ENCODE measurements around the gene SPHKAP.

SPHKAP gene

DNA sequence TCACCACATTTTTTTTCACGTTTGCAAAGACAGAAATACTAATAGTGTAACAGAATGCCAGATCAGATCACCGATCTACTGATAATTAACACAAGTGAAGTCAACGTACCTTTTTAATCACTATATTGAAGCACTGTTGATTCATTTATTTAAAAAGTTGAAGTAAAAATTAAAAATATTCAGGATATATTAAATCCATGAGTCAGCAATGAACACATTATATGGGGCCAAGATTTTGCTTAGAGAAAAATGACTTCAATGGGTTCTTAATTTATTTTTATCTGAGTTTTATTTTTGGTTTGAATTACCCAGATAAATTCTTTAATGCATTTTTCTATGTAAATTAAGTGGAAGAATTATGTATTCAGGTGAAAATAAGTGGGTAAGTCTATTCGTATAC, 14.2 kb downstream of the SPHKAP start:
- Histone ChIP-seq H3K36me3 (ENCODE audit: control insufficient read depth in 4 of 4, insufficient read depth in 4 of 4, low read length in 3 of 4) (no peaks in the 10 kb centered on the region), H3K27ac (ENCODE audit: insufficient read depth in 1 of 2, low read depth in 1 of 2, low read length in 2 of 2, poor library complexity in 1 of 2, severe bottlenecking in 2 of 2) (no peak overlapping the region), H3K9me3 (ENCODE audit: control extremely low read depth in 1 of 5, control insufficient read depth in 4 of 5, insufficient read depth in 2 of 5, low read depth in 1 of 5, low read length in 4 of 5) (no peaks in the 10 kb centered on the region), H3K27me3 (replicated peaks in 2 of 5; ENCODE audit: control insufficient read depth in 4 of 5, insufficient read depth in 5 of 5, low read length in 4 of 5) (no peaks in the 10 kb centered on the region), H3K4me1 (ENCODE audit: control extremely low read depth in 1 of 4, control insufficient read depth in 4 of 4, insufficient read depth in 4 of 4, low read length in 3 of 4) (no peaks in the 10 kb centered on the region), H3K4me3 (ENCODE audit: control insufficient read depth in 1 of 7, extremely low read depth in 1 of 7, insufficient read depth in 4 of 7, low read depth in 2 of 7, low read length in 6 of 7) (no peak overlapping the region)
- no peak for DNase-seq
- 80% methylated on average over 1 of the region's 4 CpGs for WGBS (ENCODE audit: insufficient coverage)
- POLR2A ChIA-PET: no interaction called here
- CTCF ChIA-PET: no interaction called here

DNA sequence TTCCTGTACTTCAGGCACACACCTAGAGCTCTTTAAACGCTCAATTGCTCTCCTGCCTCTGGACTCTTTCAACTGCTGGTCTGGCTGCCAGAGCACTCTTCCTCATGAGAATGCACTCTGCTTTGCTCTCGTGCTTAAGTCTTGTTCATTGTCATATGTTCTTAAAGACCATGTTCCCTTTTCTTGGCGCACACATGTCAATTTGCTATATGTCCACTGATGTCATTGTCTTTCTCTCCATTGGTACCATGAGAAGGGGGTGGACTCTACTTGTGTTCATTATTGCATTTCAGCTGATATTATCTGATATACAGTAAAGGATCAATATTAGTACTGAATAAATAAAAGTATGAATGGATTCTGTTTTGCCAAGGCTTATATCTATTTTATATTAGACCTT, 16.8 kb downstream of the SPHKAP start:
- no peak for DNase-seq
- Histone ChIP-seq H3K9me3 (ENCODE audit: control extremely low read depth in 1 of 5, control insufficient read depth in 4 of 5, insufficient read depth in 2 of 5, low read depth in 1 of 5, low read length in 4 of 5) (no peaks in the 10 kb centered on the region), H3K27ac (ENCODE audit: insufficient read depth in 1 of 2, low read depth in 1 of 2, low read length in 2 of 2, poor library complexity in 1 of 2, severe bottlenecking in 2 of 2) (no peak overlapping the region), H3K27me3 (replicated peaks in 2 of 5; ENCODE audit: control insufficient read depth in 4 of 5, insufficient read depth in 5 of 5, low read length in 4 of 5) (no peaks in the 10 kb centered on the region), H3K36me3 (ENCODE audit: control insufficient read depth in 4 of 4, insufficient read depth in 4 of 4, low read length in 3 of 4) (no peaks in the 10 kb centered on the region), H3K4me3 (ENCODE audit: control insufficient read depth in 1 of 7, extremely low read depth in 1 of 7, insufficient read depth in 4 of 7, low read depth in 2 of 7, low read length in 6 of 7) (no peak overlapping the region), H3K4me1 (ENCODE audit: control extremely low read depth in 1 of 4, control insufficient read depth in 4 of 4, insufficient read depth in 4 of 4, low read length in 3 of 4) (no peaks in the 10 kb centered on the region)
- WGBS (ENCODE audit: insufficient coverage): 76% methylated on average over 2 of the region's 3 CpGs
- CTCF ChIA-PET: no interaction called here
- POLR2A ChIA-PET: no interaction called here

DNA sequence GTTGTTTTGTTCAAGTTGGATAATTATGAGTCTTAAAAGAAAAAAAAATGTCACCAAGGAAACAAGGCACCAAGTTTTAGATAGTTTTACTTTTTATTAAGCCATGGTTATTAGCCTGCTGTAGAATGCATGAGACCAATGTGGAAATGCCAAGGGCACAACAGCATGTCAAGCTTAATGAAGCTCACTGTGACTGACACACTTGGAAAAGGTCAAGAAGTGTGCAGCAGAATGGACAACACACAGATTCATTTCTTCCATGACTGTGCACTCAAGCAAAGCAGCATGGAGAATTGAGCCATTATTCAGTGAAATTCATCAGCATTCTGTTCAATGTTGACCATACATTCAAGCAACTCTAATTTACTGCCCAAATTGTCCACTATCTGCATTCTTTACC, 23.6 kb downstream of the SPHKAP start:
- POLR2A ChIA-PET: no interaction called here
- H3K36me3 ChIP-seq (ENCODE audit: control insufficient read depth in 4 of 4, insufficient read depth in 4 of 4, low read length in 3 of 4): no peaks in the 10 kb centered on the region
- no peak for DNase-seq
- H3K27me3 ChIP-seq (replicated peaks in 2 of 5; ENCODE audit: control insufficient read depth in 4 of 5, insufficient read depth in 5 of 5, low read length in 4 of 5): no peaks in the 10 kb centered on the region
- H3K9me3 ChIP-seq (ENCODE audit: control extremely low read depth in 1 of 5, control insufficient read depth in 4 of 5, insufficient read depth in 2 of 5, low read depth in 1 of 5, low read length in 4 of 5): peaks cover 0 to 2% (median 0%) of the 10 kb centered on the region in 5 experiments
- CTCF ChIA-PET: no interaction called here
- no peaks in the 10 kb centered on the region for H3K4me1 ChIP-seq (ENCODE audit: control extremely low read depth in 1 of 4, control insufficient read depth in 4 of 4, insufficient read depth in 4 of 4, low read length in 3 of 4)
- no peak overlapping the region for H3K27ac ChIP-seq (ENCODE audit: insufficient read depth in 1 of 2, low read depth in 1 of 2, low read length in 2 of 2, poor library complexity in 1 of 2, severe bottlenecking in 2 of 2)
- no peak overlapping the region for H3K4me3 ChIP-seq (ENCODE audit: control insufficient read depth in 1 of 7, extremely low read depth in 1 of 7, insufficient read depth in 4 of 7, low read depth in 2 of 7, low read length in 6 of 7)

DNA sequence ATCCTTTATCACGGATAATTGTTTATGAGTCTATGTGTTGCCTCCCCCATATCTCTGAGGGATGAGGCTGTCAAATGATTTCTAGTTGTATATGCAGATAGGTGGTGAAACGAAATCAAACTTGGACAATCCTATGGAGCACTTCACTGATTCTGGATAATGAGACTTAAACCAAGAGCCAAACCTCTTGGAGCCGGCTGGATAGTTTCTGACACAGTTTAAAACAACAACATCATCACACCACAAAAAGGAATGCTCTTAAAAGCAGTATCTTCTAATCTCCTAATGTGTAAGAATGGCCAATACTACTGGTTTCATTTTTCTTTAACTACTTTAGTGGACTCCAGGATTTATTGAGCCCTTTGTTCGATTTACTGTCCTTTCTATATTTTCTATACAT, 36.5 kb downstream of the SPHKAP start:
- H3K27me3 ChIP-seq (replicated peaks in 2 of 5; ENCODE audit: control insufficient read depth in 4 of 5, insufficient read depth in 5 of 5, low read length in 4 of 5): no peaks in the 10 kb centered on the region
- H3K36me3 ChIP-seq (ENCODE audit: control insufficient read depth in 4 of 4, insufficient read depth in 4 of 4, low read length in 3 of 4): no peaks in the 10 kb centered on the region
- no peak for DNase-seq
- CTCF ChIA-PET: no interaction called here
- WGBS (ENCODE audit: insufficient coverage): 86% methylated on average over 1 of the region's 4 CpGs
- H3K9me3 ChIP-seq (ENCODE audit: control extremely low read depth in 1 of 5, control insufficient read depth in 4 of 5, insufficient read depth in 2 of 5, low read depth in 1 of 5, low read length in 4 of 5): no peaks in the 10 kb centered on the region
- H3K4me3 ChIP-seq (ENCODE audit: control insufficient read depth in 1 of 7, extremely low read depth in 1 of 7, insufficient read depth in 4 of 7, low read depth in 2 of 7, low read length in 6 of 7): no peak overlapping the region
- no peak overlapping the region for H3K27ac ChIP-seq (ENCODE audit: insufficient read depth in 1 of 2, low read depth in 1 of 2, low read length in 2 of 2, poor library complexity in 1 of 2, severe bottlenecking in 2 of 2)
- H3K4me1 ChIP-seq (ENCODE audit: control extremely low read depth in 1 of 4, control insufficient read depth in 4 of 4, insufficient read depth in 4 of 4, low read length in 3 of 4): no peaks in the 10 kb centered on the region
- POLR2A ChIA-PET: no interaction called here

DNA sequence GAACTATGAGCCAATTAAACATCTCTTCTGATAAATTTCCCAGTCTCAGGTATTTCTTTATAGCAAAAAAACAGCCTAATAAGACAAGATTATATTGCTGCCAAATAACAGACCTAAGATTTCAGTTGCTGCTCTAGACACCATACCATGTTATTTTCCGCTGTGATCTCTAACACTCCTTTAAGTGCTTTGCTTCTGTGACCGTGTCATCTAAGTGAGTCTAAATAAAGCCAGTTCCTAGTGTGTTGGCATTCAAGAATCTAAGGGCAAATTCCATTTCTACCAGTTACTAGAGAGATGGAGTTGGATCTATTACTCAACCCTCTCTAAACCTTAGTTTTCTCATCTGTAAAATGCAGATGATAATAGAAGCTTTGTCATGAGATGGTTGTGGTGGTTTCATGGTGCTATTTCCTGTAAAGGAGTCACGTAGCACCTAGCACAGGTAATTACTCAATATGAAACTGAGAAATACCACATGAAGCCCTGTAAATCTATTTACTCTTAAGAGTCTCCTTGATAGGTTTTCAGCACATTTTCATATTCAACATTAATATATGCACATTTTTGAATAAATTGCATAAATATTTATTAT, 40.5 kb downstream of the SPHKAP start:
- H3K4me1 ChIP-seq (ENCODE audit: control extremely low read depth in 1 of 4, control insufficient read depth in 4 of 4, insufficient read depth in 4 of 4, low read length in 3 of 4): no peaks in the 10 kb centered on the region
- H3K27ac ChIP-seq (ENCODE audit: insufficient read depth in 1 of 2, low read depth in 1 of 2, low read length in 2 of 2, poor library complexity in 1 of 2, severe bottlenecking in 2 of 2): no peak overlapping the region
- 95% methylated on average over 2 of the region's 3 CpGs for WGBS (ENCODE audit: insufficient coverage)
- H3K36me3 ChIP-seq (ENCODE audit: control insufficient read depth in 4 of 4, insufficient read depth in 4 of 4, low read length in 3 of 4): no peaks in the 10 kb centered on the region
- no peak overlapping the region for H3K4me3 ChIP-seq (ENCODE audit: control insufficient read depth in 1 of 7, extremely low read depth in 1 of 7, insufficient read depth in 4 of 7, low read depth in 2 of 7, low read length in 6 of 7)
- DNase-seq: no peak
- H3K27me3 ChIP-seq (replicated peaks in 2 of 5; ENCODE audit: control insufficient read depth in 4 of 5, insufficient read depth in 5 of 5, low read length in 4 of 5): no peaks in the 10 kb centered on the region
- H3K9me3 ChIP-seq (ENCODE audit: control extremely low read depth in 1 of 5, control insufficient read depth in 4 of 5, insufficient read depth in 2 of 5, low read depth in 1 of 5, low read length in 4 of 5): no peaks in the 10 kb centered on the region
- ChIA-PET POLR2A (no interaction called here), CTCF (no interaction called here)

DNA sequence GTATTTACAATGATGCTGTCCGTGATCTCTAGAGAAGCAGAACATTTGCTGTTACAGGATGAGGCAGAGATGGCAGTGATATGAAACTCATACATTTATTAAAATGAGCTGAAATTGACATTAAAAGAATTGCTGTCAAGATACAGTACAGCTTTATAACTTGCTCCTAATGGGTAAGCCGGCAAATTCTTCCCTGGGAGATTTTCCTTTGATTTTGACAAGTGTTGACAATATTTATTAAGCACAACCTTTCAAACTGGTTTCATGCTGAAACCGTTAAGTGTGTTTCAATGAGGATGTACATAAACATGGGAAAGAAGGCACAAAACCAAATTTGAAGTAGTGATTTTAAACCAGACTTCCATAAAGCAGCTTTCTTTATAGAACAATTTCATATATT, 45.5 kb downstream of the SPHKAP start:
- no CpG with 5 or more reads among the region's 3 CpGs for WGBS (ENCODE audit: insufficient coverage)
- no peak for DNase-seq
- H3K27ac ChIP-seq (ENCODE audit: insufficient read depth in 1 of 2, low read depth in 1 of 2, low read length in 2 of 2, poor library complexity in 1 of 2, severe bottlenecking in 2 of 2): no peak overlapping the region
- no peaks in the 10 kb centered on the region for H3K36me3 ChIP-seq (ENCODE audit: control insufficient read depth in 4 of 4, insufficient read depth in 4 of 4, low read length in 3 of 4)
- no peak overlapping the region for H3K4me3 ChIP-seq (ENCODE audit: control insufficient read depth in 1 of 7, extremely low read depth in 1 of 7, insufficient read depth in 4 of 7, low read depth in 2 of 7, low read length in 6 of 7)
- H3K9me3 ChIP-seq (ENCODE audit: control extremely low read depth in 1 of 5, control insufficient read depth in 4 of 5, insufficient read depth in 2 of 5, low read depth in 1 of 5, low read length in 4 of 5): no peaks in the 10 kb centered on the region
- H3K27me3 ChIP-seq (replicated peaks in 2 of 5; ENCODE audit: control insufficient read depth in 4 of 5, insufficient read depth in 5 of 5, low read length in 4 of 5): no peaks in the 10 kb centered on the region
- no peaks in the 10 kb centered on the region for H3K4me1 ChIP-seq (ENCODE audit: control extremely low read depth in 1 of 4, control insufficient read depth in 4 of 4, insufficient read depth in 4 of 4, low read length in 3 of 4)
- POLR2A ChIA-PET: no interaction called here
- CTCF ChIA-PET: no interaction called here

DNA sequence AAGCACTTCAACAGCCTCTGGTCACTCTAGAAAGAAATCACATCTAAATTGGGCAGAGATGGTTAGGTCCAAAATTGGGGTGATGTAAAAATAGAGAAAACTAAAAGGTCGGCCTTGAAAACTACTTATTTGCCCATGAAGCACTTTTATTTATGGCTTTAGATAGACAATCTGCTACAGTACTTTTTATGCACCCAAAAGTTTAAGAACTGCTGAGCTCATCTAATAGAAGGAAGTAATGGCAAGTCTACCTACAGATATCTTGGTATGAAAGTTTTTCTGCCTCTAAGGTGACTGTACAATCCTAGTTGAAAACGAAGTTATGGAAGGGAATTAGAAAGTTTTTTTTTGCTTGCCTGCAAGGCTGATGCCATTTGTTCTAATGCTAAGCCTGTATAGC, 46.2 kb downstream of the SPHKAP start:
- no peak for DNase-seq
- no CpG with 5 or more reads among the region's 2 CpGs for WGBS (ENCODE audit: insufficient coverage)
- POLR2A ChIA-PET: no interaction called here

More for the DNA sequence above, 46.2 kb downstream of the SPHKAP start:
- CTCF ChIA-PET: no interaction called here
- Histone ChIP-seq H3K27me3 (replicated peaks in 2 of 5; ENCODE audit: control insufficient read depth in 4 of 5, insufficient read depth in 5 of 5, low read length in 4 of 5) (no peaks in the 10 kb centered on the region), H3K4me3 (ENCODE audit: control insufficient read depth in 1 of 7, extremely low read depth in 1 of 7, insufficient read depth in 4 of 7, low read depth in 2 of 7, low read length in 6 of 7) (no peak overlapping the region), H3K36me3 (ENCODE audit: control insufficient read depth in 4 of 4, insufficient read depth in 4 of 4, low read length in 3 of 4) (no peaks in the 10 kb centered on the region), H3K9me3 (ENCODE audit: control extremely low read depth in 1 of 5, control insufficient read depth in 4 of 5, insufficient read depth in 2 of 5, low read depth in 1 of 5, low read length in 4 of 5) (no peaks in the 10 kb centered on the region), H3K27ac (ENCODE audit: insufficient read depth in 1 of 2, low read depth in 1 of 2, low read length in 2 of 2, poor library complexity in 1 of 2, severe bottlenecking in 2 of 2) (no peak overlapping the region), H3K4me1 (ENCODE audit: control extremely low read depth in 1 of 4, control insufficient read depth in 4 of 4, insufficient read depth in 4 of 4, low read length in 3 of 4) (no peaks in the 10 kb centered on the region)

Data from common myeloid progenitor, CD34-positive (primary cell).